Keratinocyte (primary cell): ENCODE measurements around the gene ZFP3. TPM values are rescaled to one million over a fixed set of nuclear protein-coding genes. Genes with fewer than 3 reads are reported as not detected.
"Not testable (repeated sequence)": the region's sequence is repeated elsewhere in the genome, so short reads cannot be mapped to it uniquely, and the experiment has no call there.

ENCODE experiments used
- DNase-seq: peaks from one replicate; pipeline ENCODE4 v3.0.0-alpha.2; 2011; ENCODE audit warnings: low read depth, missing footprints, low spot score
- FAIRE-seq: peaks from 2 replicates; lab custom pipeline; 2011; peaks lifted over from hg19 to GRCh38; lab: Jason Lieb, UNC
- H2AFZ ChIP-seq: 2 replicates; pipeline ENCODE4 v1.6.0; 2012; ENCODE audit warnings: low read length, control low read depth, inconsistent platforms; ENCODE audit not compliant: control insufficient read depth
- H3K27ac ChIP-seq: 2 replicates; pipeline ENCODE4 v1.5.1; 2011; ENCODE audit warnings: low read length; ENCODE audit not compliant: control insufficient read depth, insufficient read depth
- H3K27me3 ChIP-seq: 3 replicates; pipeline ENCODE4 v1.6.0; 2011; ENCODE audit warnings: low read length; ENCODE audit not compliant: control insufficient read depth, insufficient read depth; ENCODE audit errors: extremely low read depth
- H3K36me3 ChIP-seq, 2 experiments: 2 replicates in 1 of 2; 3 replicates in 1 of 2; pipeline ENCODE4 v1.5.1; 2011; ENCODE audit warnings: low read length in 2 of 2, mild to moderate bottlenecking in 1 of 2; ENCODE audit not compliant: control insufficient read depth in 2 of 2, insufficient read depth in 2 of 2; ENCODE audit errors: extremely low read depth in 1 of 2
- H3K4me1 ChIP-seq: 3 replicates; pipeline ENCODE4 v1.5.1; 2011; ENCODE audit warnings: low read length; ENCODE audit not compliant: control insufficient read depth, insufficient read depth; ENCODE audit errors: extremely low read depth
- H3K4me2 ChIP-seq: 3 replicates; pipeline ENCODE4 v1.6.0; 2011; ENCODE audit warnings: low read depth, low read length; ENCODE audit not compliant: control insufficient read depth, insufficient read depth; ENCODE audit errors: extremely low read depth
- H3K4me3 ChIP-seq, 3 experiments: fragments of 200-600 bp in 1 of 3; sonication (generic) in 1 of 3; 2 replicates in 2 of 3; 3 replicates in 1 of 3; pipeline ENCODE4 v1.5.1; 2011 to 2016; ENCODE audit warnings: low read length in 3 of 3, mild to moderate bottlenecking in 3 of 3, control low read depth in 2 of 3, inconsistent platforms in 1 of 3, low read depth in 1 of 3, mixed read lengths in 1 of 3, mixed run types in 1 of 3, moderate library complexity in 1 of 3; ENCODE audit not compliant: control insufficient read depth in 2 of 3, insufficient read depth in 2 of 3; ENCODE audit errors: extremely low read depth in 1 of 3
- H3K79me2 ChIP-seq: 2 replicates; pipeline ENCODE4 v1.6.0; 2012; ENCODE audit warnings: low read length; ENCODE audit not compliant: control insufficient read depth, insufficient read depth
- H3K9ac ChIP-seq: 3 replicates; pipeline ENCODE4 v1.6.0; 2011; ENCODE audit warnings: low read length; ENCODE audit not compliant: control insufficient read depth, insufficient read depth; ENCODE audit errors: extremely low read depth
- H3K9me1 ChIP-seq: 3 replicates; pipeline ENCODE4 v1.6.0; 2011; ENCODE audit warnings: low read length; ENCODE audit not compliant: control insufficient read depth, insufficient read depth; ENCODE audit errors: extremely low read depth
- H3K9me3 ChIP-seq: 2 replicates; pipeline ENCODE4 v1.5.1; 2012; ENCODE audit warnings: low read depth, low read length; ENCODE audit not compliant: control insufficient read depth
- H4K20me1 ChIP-seq: 3 replicates; pipeline ENCODE4 v1.6.0; 2011; ENCODE audit warnings: low read length; ENCODE audit not compliant: control insufficient read depth, insufficient read depth; ENCODE audit errors: extremely low read depth
- CTCF ChIP-seq, 3 experiments: IDR thresholded peaks in 1 of 3; conservative IDR thresholded peaks in 1 of 3; optimal IDR thresholded peaks in 1 of 3; 2 replicates in 2 of 3; 3 replicates in 1 of 3; pipeline versions ENCODE3 to v1.5.1; 2011; ENCODE audit warnings: low read length in 3 of 3, mild to moderate bottlenecking in 3 of 3, moderate library complexity in 2 of 3, control low read depth in 1 of 3, inconsistent platforms in 1 of 3; ENCODE audit not compliant: insufficient read depth in 2 of 3; ENCODE audit errors: extremely low read depth in 1 of 3
- EZH2 ChIP-seq: IDR thresholded peaks from one replicate; pipeline ENCODE4 v1.6.1; 2012; ENCODE audit warnings: inconsistent platforms, mild to moderate bottlenecking, low read length, moderate library complexity
- dilution Hi-C: fragments of 300-500 bp; cut with MboI; formaldehyde crosslinking; loops from one replicate; pipeline ENCODE4 v1.7.0; 2020; ENCODE audit warnings: low sequenced_read_pairs; ENCODE audit not compliant: extremely low pct_ligation_motif_present
- polyA plus RNA-seq, 5 experiments: library from polyadenylated mRNA; depleted of rRNA in 3 of 5; stranded (reverse) in 3 of 5; stranded (forward) in 1 of 5; unstranded in 1 of 5; fragments of >200 nt; gene quantifications; 1 replicate in 1 of 5; 2 replicates in 3 of 5; 3 replicates in 1 of 5; pipeline versions ENCODE4 v1.2.1 to v1.2.3, GENCODE V29; 2011 to 2012; ENCODE audit warnings: missing spikeins in 2 of 5, low read depth in 1 of 5, low replicate concordance in 1 of 5

The ZFP3 gene
- polyA plus RNA-seq, 1 donor (not counting 4 experiments of a cell fraction or from before 2014, with no cell fraction given) = 3.0 TPM

- Histone ChIP-seq H3K4me2 (no peak overlapping the region), H3K9me3 (peaks cover 3% of the 10 kb centered on the region), H3K36me3 (no peaks in the 10 kb centered on the region), H2AFZ (no peak overlapping the region), H3K4me1 (no peaks in the 10 kb centered on the region), H3K9me1 (no peaks in the 10 kb centered on the region), H4K20me1 (no peaks in the 10 kb centered on the region), H3K27me3 (peaks cover 50% of the 10 kb centered on the region), H3K9ac (no peak overlapping the region), H3K27ac (no peak overlapping the region), H3K79me2 (no peaks in the 10 kb centered on the region), H3K4me3 (no peak overlapping the region)
- DNase-seq (no peak), FAIRE-seq (no peak)
- dilution Hi-C loops = no loop called here
- TF ChIP-seq EZH2 (no peak), CTCF (optimal IDR thresholded peaks at IDR 0.05 in 1 of 3, IDR thresholded peaks at IDR 0.05 in 1 of 3, conservative IDR thresholded peaks at IDR 0.05 in 1 of 3; ENCODE audit: extremely low read depth in 1 of 3, insufficient read depth in 2 of 3, low read length in 3 of 3) (no peak)
Observed at GRCh38 chr17:5118219-5118618, 40.0 kb downstream of the ZFP3 start.

- Histone ChIP-seq H3K36me3 (no peaks in the 10 kb centered on the region), H3K4me2 (no peak overlapping the region), H2AFZ (no peak overlapping the region), H3K4me3 (no peak overlapping the region), H3K9ac (no peak overlapping the region), H3K27me3 (peaks cover 61% of the 10 kb centered on the region), H4K20me1 (no peaks in the 10 kb centered on the region), H3K4me1 (no peaks in the 10 kb centered on the region), H3K27ac (no peak overlapping the region), H3K9me1 (no peaks in the 10 kb centered on the region), H3K9me3 (peaks cover 3% of the 10 kb centered on the region), H3K79me2 (no peaks in the 10 kb centered on the region)
- TF ChIP-seq CTCF (optimal IDR thresholded peaks at IDR 0.05 in 1 of 3, IDR thresholded peaks at IDR 0.05 in 1 of 3, conservative IDR thresholded peaks at IDR 0.05 in 1 of 3; ENCODE audit: extremely low read depth in 1 of 3, insufficient read depth in 2 of 3, low read length in 3 of 3) = no peak
- no peak for TF ChIP-seq EZH2
- DNase-seq = no peak
- no peak for FAIRE-seq
- dilution Hi-C loops = no loop called here
Observed at GRCh38 chr17:5120036-5120435, 41.8 kb downstream of the ZFP3 start.

- DNase-seq, H3K36me3 ChIP-seq, H2AFZ ChIP-seq, H3K9me3 ChIP-seq, H3K4me3 ChIP-seq, dilution Hi-C loops, H3K9ac ChIP-seq, H3K4me2 ChIP-seq, H3K27ac ChIP-seq, H3K9me1 ChIP-seq, FAIRE-seq, H3K4me1 ChIP-seq, H4K20me1 ChIP-seq, H3K79me2 ChIP-seq: not testable (repeated sequence)
- peaks cover 55% of the 10 kb centered on the region for H3K27me3 ChIP-seq
Observed at GRCh38 chr17:5120436-5121185, 42.3 kb downstream of the ZFP3 start.
